Measurements from ENCODE around the gene SPATA1.
"Not testable (repeated sequence)": the region's sequence is repeated elsewhere in the genome, so short reads cannot be mapped to it uniquely, and the experiment has no call there.

SPATA1 gene

DNA sequence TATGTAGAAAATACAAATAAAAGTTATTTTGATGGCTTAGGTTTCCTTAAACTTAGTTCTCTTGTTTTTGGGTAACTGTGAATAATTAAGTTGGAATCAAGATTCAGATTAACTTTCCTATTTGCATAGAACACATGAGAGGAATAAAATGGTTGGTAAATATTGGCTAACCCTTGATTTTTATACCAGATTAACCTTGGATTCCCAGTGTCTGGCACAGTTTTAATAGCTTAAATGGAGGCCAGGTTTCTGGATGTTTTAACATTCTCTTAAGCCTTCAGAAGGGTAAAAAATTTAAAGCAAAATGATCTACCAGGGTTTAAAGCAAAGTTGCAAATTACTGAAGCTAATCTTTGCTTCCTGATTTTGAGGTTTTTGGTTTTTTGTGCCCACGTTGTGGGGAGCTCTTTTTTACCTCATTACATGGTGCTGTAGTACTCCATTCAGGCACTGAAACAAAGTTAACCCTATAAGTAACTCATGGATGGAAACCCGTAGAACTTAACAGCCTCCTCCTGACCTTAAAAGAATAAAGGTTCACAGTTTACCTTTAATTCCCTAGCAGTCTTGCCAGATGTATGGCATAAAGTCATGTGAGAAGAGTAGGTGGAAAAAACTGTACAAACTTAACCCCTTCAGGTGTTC lies 8.4 kb upstream of the SPATA1 start:
- DNase-seq (ENCODE audit: low read depth in 2 of 2), result no peak
- TF ChIP-seq, protein P1, sequence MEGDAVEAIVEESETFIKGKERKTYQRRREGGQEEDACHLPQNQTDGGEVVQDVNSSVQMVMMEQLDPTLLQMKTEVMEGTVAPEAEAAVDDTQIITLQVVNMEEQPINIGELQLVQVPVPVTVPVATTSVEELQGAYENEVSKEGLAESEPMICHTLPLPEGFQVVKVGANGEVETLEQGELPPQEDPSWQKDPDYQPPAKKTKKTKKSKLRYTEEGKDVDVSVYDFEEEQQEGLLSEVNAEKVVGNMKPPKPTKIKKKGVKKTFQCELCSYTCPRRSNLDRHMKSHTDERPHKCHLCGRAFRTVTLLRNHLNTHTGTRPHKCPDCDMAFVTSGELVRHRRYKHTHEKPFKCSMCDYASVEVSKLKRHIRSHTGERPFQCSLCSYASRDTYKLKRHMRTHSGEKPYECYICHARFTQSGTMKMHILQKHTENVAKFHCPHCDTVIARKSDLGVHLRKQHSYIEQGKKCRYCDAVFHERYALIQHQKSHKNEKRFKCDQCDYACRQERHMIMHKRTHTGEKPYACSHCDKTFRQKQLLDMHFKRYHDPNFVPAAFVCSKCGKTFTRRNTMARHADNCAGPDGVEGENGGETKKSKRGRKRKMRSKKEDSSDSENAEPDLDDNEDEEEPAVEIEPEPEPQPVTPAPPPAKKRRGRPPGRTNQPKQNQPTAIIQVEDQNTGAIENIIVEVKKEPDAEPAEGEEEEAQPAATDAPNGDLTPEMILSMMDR (IDR thresholded peaks at IDR 0.05; ENCODE audit: low read depth, low read length), result no peak
- H3K4me3 ChIP-seq (replicated peaks in 1 of 2; ENCODE audit: low read depth in 2 of 2, low read length in 2 of 2), result no peak overlapping the region

DNA sequence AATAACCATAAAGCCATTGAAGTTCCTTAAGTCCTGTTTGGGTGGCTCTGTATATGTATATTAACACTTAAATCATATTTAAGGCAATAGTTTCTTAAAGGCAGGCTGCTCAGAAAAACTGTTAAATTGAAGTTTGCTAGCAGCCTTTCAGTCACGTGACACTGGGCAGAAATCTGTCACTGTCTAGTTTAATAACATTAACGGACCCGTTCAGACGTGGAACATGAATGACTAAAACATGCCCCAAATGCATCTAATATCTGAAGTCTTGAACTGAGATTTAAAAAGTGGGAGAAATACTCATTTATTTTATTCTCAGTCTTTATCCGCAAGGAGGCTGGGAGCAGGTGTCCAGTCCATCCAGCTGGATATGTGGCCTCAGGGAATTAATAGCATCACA lies 3.3 kb upstream of the SPATA1 start:
- DNase-seq (ENCODE audit: low read depth in 2 of 2), result no peak
- no peak overlapping the region for H3K4me3 ChIP-seq (replicated peaks in 1 of 2; ENCODE audit: low read depth in 2 of 2, low read length in 2 of 2)
- TF ChIP-seq, protein P1 (IDR thresholded peaks at IDR 0.05; ENCODE audit: low read depth, low read length), result no peak

DNA sequence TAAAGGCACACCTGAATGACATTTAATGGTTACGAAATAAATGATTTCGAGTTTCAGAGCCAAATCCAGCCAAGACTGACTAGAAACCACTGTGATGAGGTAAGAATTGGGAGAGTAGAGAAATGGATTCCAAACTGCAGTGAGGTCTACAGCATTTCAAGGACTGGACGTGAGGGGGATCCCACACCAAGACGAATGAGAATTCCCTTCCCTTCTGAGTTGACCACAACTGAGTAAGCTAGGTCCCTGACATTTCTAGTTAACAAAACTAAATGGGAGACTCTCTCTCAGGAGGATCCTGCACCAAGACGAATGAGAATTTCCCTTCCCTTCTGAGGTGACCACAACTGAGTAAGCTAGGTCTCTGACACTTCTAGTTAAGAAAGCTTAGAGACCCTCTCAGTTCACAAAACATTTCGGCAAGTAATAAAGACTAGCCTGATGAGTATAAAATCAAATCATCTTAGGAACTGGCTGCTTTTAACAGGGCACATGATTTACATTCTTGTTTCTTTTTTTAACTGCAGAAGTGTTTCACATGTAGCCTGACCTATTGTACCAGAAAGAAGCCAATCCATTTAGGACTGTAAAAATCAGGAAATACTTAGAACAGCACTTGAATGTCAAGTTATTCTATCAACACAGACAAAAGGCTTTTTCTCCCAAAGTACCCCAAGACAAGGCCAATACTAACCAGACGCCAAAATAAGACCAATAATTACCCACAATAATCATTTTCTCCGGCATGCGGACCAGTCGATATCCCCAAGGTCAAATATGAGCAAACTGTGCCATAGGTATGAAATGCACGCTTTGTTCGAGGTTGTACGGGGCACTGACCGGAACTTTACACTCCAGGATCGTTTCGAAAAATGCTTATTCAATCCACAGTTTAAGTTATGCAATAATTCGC lies 1.4 kb upstream of the SPATA1 start:
- TF ChIP-seq, protein P1 (IDR thresholded peaks at IDR 0.05; ENCODE audit: low read depth, low read length), result no peak
- H3K4me3 ChIP-seq (replicated peaks in 1 of 2; ENCODE audit: low read depth in 2 of 2, low read length in 2 of 2), result peak overlapping the region; percentile 72 to 88
- peak; percentile 59 to 72 for DNase-seq (ENCODE audit: low read depth in 2 of 2)

DNA sequence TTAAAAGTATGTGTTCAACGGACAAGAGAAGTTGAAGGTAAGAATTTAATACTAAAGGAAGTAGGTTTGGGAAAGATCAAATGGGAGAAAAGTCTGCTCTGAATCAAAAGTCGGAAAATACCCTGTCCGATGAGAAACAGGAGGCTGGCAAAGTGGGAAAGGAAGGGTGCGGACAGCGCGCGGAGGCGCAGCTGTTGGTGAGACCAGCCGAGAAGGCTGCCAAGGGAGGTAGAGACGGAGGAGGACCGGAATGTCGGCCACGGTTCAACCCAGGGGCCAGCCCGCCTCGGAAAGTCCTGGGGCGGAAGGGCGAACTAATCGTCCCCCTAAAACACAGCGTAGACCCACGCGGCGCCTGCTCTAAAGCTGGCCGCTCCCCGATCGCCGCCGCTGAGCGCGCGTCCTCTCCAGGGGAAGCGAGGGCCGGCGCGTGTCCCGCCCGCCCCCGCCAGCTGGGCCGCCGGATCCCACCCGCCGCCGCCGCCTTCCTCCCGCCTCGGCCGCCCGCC lies 639 bp upstream of the SPATA1 start:
- peak in 1 of 2 donors; percentile 73 for DNase-seq (ENCODE audit: low read depth in 2 of 2)
- TF ChIP-seq, protein P1 (IDR thresholded peaks at IDR 0.05; ENCODE audit: low read depth, low read length), result no peak

DNA sequence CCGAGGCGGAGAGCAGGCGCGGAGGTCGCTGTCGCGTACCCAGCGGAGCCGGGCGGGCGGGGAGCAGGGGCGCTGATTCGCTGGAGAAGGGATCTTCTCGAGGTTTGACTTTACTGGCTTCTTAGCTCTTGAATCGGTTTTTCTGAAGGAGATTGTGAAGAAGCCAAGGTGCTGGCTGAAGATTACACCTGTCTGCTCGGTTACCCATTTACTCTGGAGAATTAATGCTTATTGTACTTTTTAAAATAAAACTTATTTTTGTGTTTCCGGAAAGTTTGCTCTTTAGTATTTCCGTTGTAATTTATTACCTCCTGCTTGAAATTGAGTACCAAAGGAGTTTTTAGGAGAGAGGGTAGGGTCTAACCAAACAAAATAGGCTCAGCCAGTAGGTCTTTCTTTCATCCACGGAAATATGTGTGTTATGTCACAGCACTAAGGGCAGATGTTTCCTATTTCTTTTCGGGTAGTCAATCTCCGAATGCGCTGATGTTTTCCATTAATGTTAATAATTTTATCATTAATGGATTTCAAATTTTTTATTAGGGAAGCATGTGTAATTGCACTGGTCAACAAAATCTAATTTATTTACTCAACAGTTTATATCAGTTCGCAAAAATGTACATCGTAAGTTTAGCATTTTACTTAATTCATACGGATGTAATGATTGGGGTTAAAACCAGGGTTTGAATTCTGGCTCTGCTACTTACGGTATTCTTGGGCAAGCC lies 705 bp downstream of the SPATA1 start:
- H3K4me3 ChIP-seq (replicated peaks in 1 of 2; ENCODE audit: low read depth in 2 of 2, low read length in 2 of 2), result peak overlapping the region; percentile 72 to 88
- TF ChIP-seq, protein P1 (IDR thresholded peaks at IDR 0.05; ENCODE audit: low read depth, low read length), result no peak
- DNase-seq (ENCODE audit: low read depth in 2 of 2), result no peak

More for the DNA sequence above, 639 bp upstream of the SPATA1 start:
- peak overlapping the region; percentile 72 to 88 for H3K4me3 ChIP-seq (replicated peaks in 1 of 2; ENCODE audit: low read depth in 2 of 2, low read length in 2 of 2)

DNA sequence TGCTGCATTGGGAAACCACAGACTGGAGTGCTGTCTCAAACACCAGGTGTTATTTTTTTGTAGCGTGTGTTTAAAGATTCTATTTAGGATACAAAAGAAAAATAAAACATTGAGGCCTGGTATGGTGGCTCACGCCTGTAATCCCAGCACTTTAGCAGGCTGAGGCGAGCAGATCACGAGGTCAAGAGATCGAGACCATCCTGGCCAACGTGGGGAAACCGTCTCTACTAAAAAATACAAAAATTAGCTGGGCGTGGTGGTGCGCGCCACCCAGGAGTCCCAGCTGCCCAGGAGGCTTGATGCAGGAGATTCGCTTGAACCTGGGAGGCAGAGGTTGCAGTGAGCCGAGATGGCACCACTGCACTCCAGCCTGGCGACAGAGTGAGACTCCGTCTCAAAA lies 1.7 kb downstream of the SPATA1 start:
- H3K4me3 ChIP-seq (replicated peaks in 1 of 2; ENCODE audit: low read depth in 2 of 2, low read length in 2 of 2), result not testable (repeated sequence)

More for the DNA sequence above, 1.7 kb downstream of the SPATA1 start:
- DNase-seq (ENCODE audit: low read depth in 2 of 2), result not testable (repeated sequence)

All from cardiac fibroblast (primary cell).